Keratinocyte (primary cell): ENCODE data around the gene PHIP. TPM values are rescaled to one million over a fixed set of nuclear protein-coding genes. Genes with fewer than 3 reads are reported as not detected.

Source experiments
- DNase-seq: peaks from one replicate; pipeline ENCODE4 v3.0.0-alpha.2; 2011; ENCODE audit warnings: low read depth, missing footprints, low spot score
- FAIRE-seq: peaks from 2 replicates; lab custom pipeline; 2011; peaks lifted over from hg19 to GRCh38; lab: Jason Lieb, UNC
- H2AFZ ChIP-seq: 2 replicates; pipeline ENCODE4 v1.6.0; 2012; ENCODE audit warnings: low read length, control low read depth, inconsistent platforms; ENCODE audit not compliant: control insufficient read depth
- H3K27ac ChIP-seq: 2 replicates; pipeline ENCODE4 v1.5.1; 2011; ENCODE audit warnings: low read length; ENCODE audit not compliant: control insufficient read depth, insufficient read depth
- H3K27me3 ChIP-seq: 3 replicates; pipeline ENCODE4 v1.6.0; 2011; ENCODE audit warnings: low read length; ENCODE audit not compliant: control insufficient read depth, insufficient read depth; ENCODE audit errors: extremely low read depth
- H3K36me3 ChIP-seq, 2 experiments: 2 replicates in 1 of 2; 3 replicates in 1 of 2; pipeline ENCODE4 v1.5.1; 2011; ENCODE audit warnings: low read length in 2 of 2, mild to moderate bottlenecking in 1 of 2; ENCODE audit not compliant: control insufficient read depth in 2 of 2, insufficient read depth in 2 of 2; ENCODE audit errors: extremely low read depth in 1 of 2
- H3K4me1 ChIP-seq: 3 replicates; pipeline ENCODE4 v1.5.1; 2011; ENCODE audit warnings: low read length; ENCODE audit not compliant: control insufficient read depth, insufficient read depth; ENCODE audit errors: extremely low read depth
- H3K4me2 ChIP-seq: 3 replicates; pipeline ENCODE4 v1.6.0; 2011; ENCODE audit warnings: low read depth, low read length; ENCODE audit not compliant: control insufficient read depth, insufficient read depth; ENCODE audit errors: extremely low read depth
- H3K4me3 ChIP-seq, 3 experiments: fragments of 200-600 bp in 1 of 3; sonication (generic) in 1 of 3; 2 replicates in 2 of 3; 3 replicates in 1 of 3; pipeline ENCODE4 v1.5.1; 2011 to 2016; ENCODE audit warnings: low read length in 3 of 3, mild to moderate bottlenecking in 3 of 3, control low read depth in 2 of 3, inconsistent platforms in 1 of 3, low read depth in 1 of 3, mixed read lengths in 1 of 3, mixed run types in 1 of 3, moderate library complexity in 1 of 3; ENCODE audit not compliant: control insufficient read depth in 2 of 3, insufficient read depth in 2 of 3; ENCODE audit errors: extremely low read depth in 1 of 3
- H3K79me2 ChIP-seq: 2 replicates; pipeline ENCODE4 v1.6.0; 2012; ENCODE audit warnings: low read length; ENCODE audit not compliant: control insufficient read depth, insufficient read depth
- H3K9ac ChIP-seq: 3 replicates; pipeline ENCODE4 v1.6.0; 2011; ENCODE audit warnings: low read length; ENCODE audit not compliant: control insufficient read depth, insufficient read depth; ENCODE audit errors: extremely low read depth
- H3K9me1 ChIP-seq: 3 replicates; pipeline ENCODE4 v1.6.0; 2011; ENCODE audit warnings: low read length; ENCODE audit not compliant: control insufficient read depth, insufficient read depth; ENCODE audit errors: extremely low read depth
- H3K9me3 ChIP-seq: 2 replicates; pipeline ENCODE4 v1.5.1; 2012; ENCODE audit warnings: low read depth, low read length; ENCODE audit not compliant: control insufficient read depth
- H4K20me1 ChIP-seq: 3 replicates; pipeline ENCODE4 v1.6.0; 2011; ENCODE audit warnings: low read length; ENCODE audit not compliant: control insufficient read depth, insufficient read depth; ENCODE audit errors: extremely low read depth
- CTCF ChIP-seq, 3 experiments: IDR thresholded peaks in 1 of 3; conservative IDR thresholded peaks in 1 of 3; optimal IDR thresholded peaks in 1 of 3; 2 replicates in 2 of 3; 3 replicates in 1 of 3; pipeline versions ENCODE3 to v1.5.1; 2011; ENCODE audit warnings: low read length in 3 of 3, mild to moderate bottlenecking in 3 of 3, moderate library complexity in 2 of 3, control low read depth in 1 of 3, inconsistent platforms in 1 of 3; ENCODE audit not compliant: insufficient read depth in 2 of 3; ENCODE audit errors: extremely low read depth in 1 of 3
- EZH2 ChIP-seq: IDR thresholded peaks from one replicate; pipeline ENCODE4 v1.6.1; 2012; ENCODE audit warnings: inconsistent platforms, mild to moderate bottlenecking, low read length, moderate library complexity
- dilution Hi-C: fragments of 300-500 bp; cut with MboI; formaldehyde crosslinking; loops from one replicate; pipeline ENCODE4 v1.7.0; 2020; ENCODE audit warnings: low sequenced_read_pairs; ENCODE audit not compliant: extremely low pct_ligation_motif_present
- polyA plus RNA-seq, 5 experiments: library from polyadenylated mRNA; depleted of rRNA in 3 of 5; stranded (reverse) in 3 of 5; stranded (forward) in 1 of 5; unstranded in 1 of 5; fragments of >200 nt; gene quantifications; 1 replicate in 1 of 5; 2 replicates in 3 of 5; 3 replicates in 1 of 5; pipeline versions ENCODE4 v1.2.1 to v1.2.3, GENCODE V29; 2011 to 2012; ENCODE audit warnings: missing spikeins in 2 of 5, low read depth in 1 of 5, low replicate concordance in 1 of 5

Gene PHIP
- polyA plus RNA-seq, 1 donor (not counting 4 experiments of a cell fraction or from before 2014, with no cell fraction given), result 7.9 TPM

DNA sequence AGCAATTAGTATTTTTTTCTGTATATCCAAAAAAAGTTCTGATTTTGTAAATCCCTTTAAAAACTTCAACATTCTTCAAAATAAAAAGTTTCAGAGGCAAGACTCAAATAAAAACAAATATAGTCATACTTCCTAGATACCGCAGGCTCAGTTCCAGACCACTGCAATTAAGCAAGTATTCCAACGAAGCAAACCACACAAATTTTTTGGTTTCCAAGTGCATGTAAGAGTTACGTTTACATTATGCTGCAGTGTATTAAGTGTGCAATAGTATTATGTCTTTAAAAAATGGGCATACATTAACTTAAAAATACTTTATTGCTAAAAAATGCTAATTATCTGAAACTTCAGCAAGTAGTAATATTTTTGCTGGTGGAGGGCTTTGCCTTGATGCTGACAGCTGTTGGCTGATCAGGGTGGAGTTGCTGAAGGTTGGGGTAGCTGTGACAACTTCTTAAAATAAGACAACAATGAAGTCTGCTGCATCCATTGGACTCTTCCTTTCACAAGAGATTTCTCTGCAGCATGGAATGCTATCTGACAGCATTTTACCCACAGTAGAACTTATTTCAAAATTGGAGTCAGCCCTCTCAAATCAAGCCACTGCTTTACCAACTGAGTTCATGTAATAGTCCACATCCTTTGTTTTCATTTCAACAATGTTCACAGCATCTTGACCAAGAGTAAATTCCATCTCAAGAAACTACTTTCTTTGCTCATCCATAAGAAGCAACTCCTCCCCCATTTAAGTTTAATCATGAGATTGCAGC, 46.0 kb downstream of the PHIP start:
- H3K4me2 ChIP-seq, result no peak overlapping the region
- no peaks in the 10 kb centered on the region for H3K9me1 ChIP-seq
- FAIRE-seq, result no peak
- H4K20me1 ChIP-seq, result no peaks in the 10 kb centered on the region
- dilution Hi-C loops, result no loop called here
- DNase-seq, result no peak
- H2AFZ ChIP-seq, result no peak overlapping the region
- H3K79me2 ChIP-seq, result peaks cover 11% of the 10 kb centered on the region
- no peak overlapping the region for H3K9ac ChIP-seq
- H3K27me3 ChIP-seq, result no peaks in the 10 kb centered on the region
- H3K4me3 ChIP-seq, result no peak overlapping the region
- H3K27ac ChIP-seq, result no peak overlapping the region
- no peaks in the 10 kb centered on the region for H3K9me3 ChIP-seq
- no peaks in the 10 kb centered on the region for H3K36me3 ChIP-seq
- TF ChIP-seq EZH2 (no peak), CTCF (optimal IDR thresholded peaks at IDR 0.05 in 1 of 3, IDR thresholded peaks at IDR 0.05 in 1 of 3, conservative IDR thresholded peaks at IDR 0.05 in 1 of 3; ENCODE audit: extremely low read depth in 1 of 3, insufficient read depth in 2 of 3, low read length in 3 of 3) (no peak)
- H3K4me1 ChIP-seq, result peaks cover 4% of the 10 kb centered on the region

- Histone ChIP-seq H2AFZ (no peak overlapping the region), H3K4me3 (no peak overlapping the region), H3K79me2 (peaks cover 11% of the 10 kb centered on the region), H3K27ac (no peak overlapping the region), H3K4me2 (no peak overlapping the region), H3K27me3 (no peaks in the 10 kb centered on the region), H3K36me3 (no peaks in the 10 kb centered on the region), H3K9ac (no peak overlapping the region), H3K9me1 (no peaks in the 10 kb centered on the region), H3K4me1 (peaks cover 4% of the 10 kb centered on the region), H3K9me3 (no peaks in the 10 kb centered on the region), H4K20me1 (no peaks in the 10 kb centered on the region)
- dilution Hi-C loops, result no loop called here
- FAIRE-seq (no peak), DNase-seq (no peak)
- TF ChIP-seq EZH2, result no peak
- TF ChIP-seq CTCF (optimal IDR thresholded peaks at IDR 0.05 in 1 of 3, IDR thresholded peaks at IDR 0.05 in 1 of 3, conservative IDR thresholded peaks at IDR 0.05 in 1 of 3; ENCODE audit: extremely low read depth in 1 of 3, insufficient read depth in 2 of 3, low read length in 3 of 3), result no peak
These were observed 47.5 kb downstream of the PHIP start for GRCh38 chr6:79030511-79030910.
